NCI-H446 (cell line): ENCODE data around the gene BICC1.
A peak's percentile ranks its signal among the peaks of the same experiment; 100 is the strongest.

Experiments
- DNase-seq, 2 experiments: peaks; one replicate each; lab custom pipeline; 2025; lab: John Stamatoyannopoulos, UW

The BICC1 gene

GRCh38 chr10:58512491-58513187, at the start of gene BICC1:
Gene BICC1, plus strand, starts transcription at chr10:58512872. Its CDS starts 272 bp downstream, at chr10:58513144.
- DNase-seq, result peak in 1 of 2 experiments; percentile 51

GRCh38 chr10:58464956-58465355, 47.7 kb upstream of the BICC1 start:
- no peak for DNase-seq

- no peak for DNase-seq
Observed at GRCh38 chr10:58465629-58466028, 47.0 kb upstream of the BICC1 start.

GRCh38 chr10:58467931-58468635, 44.6 kb upstream of the BICC1 start:
- DNase-seq, result no peak

- no peak for DNase-seq
Observed at GRCh38 chr10:58473976-58474375, 38.7 kb upstream of the BICC1 start.

GRCh38 chr10:58475322-58476277, 37.1 kb upstream of the BICC1 start:
- DNase-seq, result no peak

- DNase-seq, result peak in 1 of 2 experiments; percentile 75
Observed at GRCh38 chr10:58477122-58477521, 35.5 kb upstream of the BICC1 start.

GRCh38 chr10:58477902-58478301, 34.8 kb upstream of the BICC1 start:
- peak; percentile 16 to 62 for DNase-seq

- no peak for DNase-seq
Observed at GRCh38 chr10:58479045-58479444, 33.6 kb upstream of the BICC1 start.

- DNase-seq, result no peak
Observed at GRCh38 chr10:58480321-58480720, 32.4 kb upstream of the BICC1 start.

- no peak for DNase-seq
Observed at GRCh38 chr10:58481569-58482109, 31.0 kb upstream of the BICC1 start.

GRCh38 chr10:58486821-58487220, 25.9 kb upstream of the BICC1 start:
- DNase-seq, result no peak

GRCh38 chr10:58488921-58489320, 23.8 kb upstream of the BICC1 start:
- peak in 1 of 2 experiments; percentile 47 for DNase-seq

- DNase-seq, result no peak
Observed at GRCh38 chr10:58502956-58503355, 9.7 kb upstream of the BICC1 start.

GRCh38 chr10:58508316-58508715, 4.4 kb upstream of the BICC1 start:
- no peak for DNase-seq

- DNase-seq, result no peak
Observed at GRCh38 chr10:58511765-58512490, 744 bp upstream of the BICC1 start.

- DNase-seq, result no peak
Observed at GRCh38 chr10:58513188-58514110, 777 bp downstream of the BICC1 start.

- no peak for DNase-seq
Observed at GRCh38 chr10:58514111-58514770, 1.6 kb downstream of the BICC1 start.

- no peak for DNase-seq
Observed at GRCh38 chr10:58515291-58515941, 2.7 kb downstream of the BICC1 start.
